GM12892 (cell line): Measurements from ENCODE around the gene SLC39A10.

Source experiments
- DNase-seq: peaks from one replicate; pipeline ENCODE4 v3.0.0; 2011; ENCODE audit not compliant: insufficient read length
- FAIRE-seq: peaks from 2 replicates; lab custom pipeline; 2011; peaks lifted over from hg19 to GRCh38; lab: Jason Lieb, UNC
- POLR2A ChIP-seq: IDR thresholded peaks from 2 replicates; pipeline ENCODE4 v1.6.1; 2011; ENCODE audit warnings: low read depth, low read length, control low read depth
- POLR2AphosphoS5 ChIP-seq: IDR thresholded peaks from 2 replicates; pipeline ENCODE4 v1.6.1; 2011; ENCODE audit warnings: low read depth, low read length, control low read depth
- TAF1 ChIP-seq: IDR thresholded peaks from 2 replicates; pipeline ENCODE4 v1.6.1; 2011; ENCODE audit warnings: low read depth, mild to moderate bottlenecking, control low read depth, low read length, borderline replicate concordance

The SLC39A10 gene

GRCh38 chr2:195716466-195716865 is 59.4 kb downstream of the SLC39A10 start:
- DNase-seq (no peak), FAIRE-seq (no peak)
- TF ChIP-seq POLR2AphosphoS5 (no peak), POLR2A (no peak), TAF1 (no peak)

DNA sequence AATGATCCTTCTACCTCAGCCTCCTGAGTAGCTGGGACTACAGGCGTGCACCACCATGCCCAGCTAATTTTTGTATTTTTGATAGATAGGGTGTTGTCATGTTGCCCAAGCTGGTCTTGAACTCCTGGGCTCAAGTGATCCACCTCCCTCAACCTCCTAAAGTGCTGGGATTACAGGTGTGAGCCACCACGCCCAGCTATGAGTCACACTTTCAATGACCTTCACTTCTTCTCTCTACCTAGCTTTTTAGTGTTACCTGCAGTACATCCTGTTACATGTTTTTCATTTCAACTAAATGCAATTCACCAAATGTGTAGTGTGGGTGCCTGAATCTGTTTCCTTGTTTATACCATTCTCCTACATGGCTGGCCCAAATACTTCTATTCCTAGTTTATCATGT is 64.0 kb downstream of the SLC39A10 start:
- DNase-seq (no peak), FAIRE-seq (no peak)
- TF ChIP-seq POLR2A: no peak
- no peak for TF ChIP-seq TAF1
- no peak for TF ChIP-seq POLR2AphosphoS5

DNA sequence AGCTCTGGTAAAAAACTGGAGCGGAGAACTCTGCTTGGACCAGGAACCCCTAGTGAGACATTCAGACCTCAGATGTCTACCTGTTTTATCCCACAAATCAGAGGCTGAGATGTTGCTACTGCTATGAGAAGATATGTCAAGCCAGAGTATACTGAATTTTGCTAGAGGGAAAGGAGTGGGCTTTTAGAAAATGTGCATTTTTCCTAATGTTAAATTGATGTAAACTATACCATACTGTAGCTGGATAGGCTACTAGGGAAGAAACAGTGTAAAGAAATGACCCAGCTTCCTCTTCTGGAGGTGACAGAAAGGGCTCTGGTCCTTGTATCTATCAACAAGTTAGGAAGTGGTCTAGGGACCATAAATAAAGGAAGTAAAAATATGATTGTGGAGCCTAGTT is 65.0 kb downstream of the SLC39A10 start:
- no peak for DNase-seq
- TF ChIP-seq POLR2AphosphoS5 (no peak), POLR2A (no peak), TAF1 (no peak)
- no peak for FAIRE-seq

- TF ChIP-seq POLR2AphosphoS5: no peak
- TF ChIP-seq POLR2A: no peak
- no peak for TF ChIP-seq TAF1
- DNase-seq: no peak
- FAIRE-seq: no peak
These were observed 70.1 kb downstream of the SLC39A10 start for GRCh38 chr2:195727106-195727505.

DNA sequence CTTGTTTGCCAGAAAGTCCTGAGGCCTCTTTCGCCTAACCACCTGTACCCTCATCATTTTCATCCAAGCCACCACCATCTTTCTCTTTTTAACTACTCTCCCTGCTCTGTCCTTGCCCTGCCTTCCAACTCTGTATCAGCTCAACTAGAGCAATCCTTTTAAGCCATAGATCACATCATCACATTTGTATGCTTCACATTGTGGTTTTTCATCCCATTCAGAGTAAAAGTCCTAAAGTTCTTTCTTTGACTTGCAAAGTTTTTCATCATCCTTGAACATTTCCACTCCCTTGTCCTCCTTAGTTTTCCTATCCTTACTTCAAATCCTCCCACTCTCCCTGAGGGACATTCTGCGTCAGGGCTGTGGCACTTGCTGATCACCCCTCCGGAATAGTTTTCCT is 73.9 kb downstream of the SLC39A10 start:
- FAIRE-seq (no peak), DNase-seq (no peak)
- TF ChIP-seq POLR2AphosphoS5 (no peak), POLR2A (no peak), TAF1 (no peak)

DNA sequence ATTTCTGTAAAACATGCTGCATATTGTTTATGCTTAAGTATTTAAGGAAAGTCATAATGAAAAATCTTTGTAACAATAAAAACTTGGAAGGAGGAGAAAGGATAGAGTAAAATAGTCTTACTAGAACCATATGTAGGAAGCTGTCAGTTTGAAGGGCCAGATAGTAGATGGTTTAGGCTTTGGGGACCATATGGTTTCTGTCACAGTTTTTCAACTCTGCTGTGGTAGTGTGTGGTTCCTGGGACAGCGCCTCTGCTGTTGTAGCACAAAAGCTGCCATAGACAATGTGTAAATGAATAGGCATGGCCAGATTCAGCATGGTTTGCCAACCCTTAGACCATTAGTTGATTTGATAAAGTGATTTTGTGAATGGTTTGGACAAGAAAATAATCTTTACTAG is 75.5 kb downstream of the SLC39A10 start:
- no peak for TF ChIP-seq TAF1
- no peak for TF ChIP-seq POLR2A
- no peak for TF ChIP-seq POLR2AphosphoS5
- FAIRE-seq (no peak), DNase-seq (no peak)

DNA sequence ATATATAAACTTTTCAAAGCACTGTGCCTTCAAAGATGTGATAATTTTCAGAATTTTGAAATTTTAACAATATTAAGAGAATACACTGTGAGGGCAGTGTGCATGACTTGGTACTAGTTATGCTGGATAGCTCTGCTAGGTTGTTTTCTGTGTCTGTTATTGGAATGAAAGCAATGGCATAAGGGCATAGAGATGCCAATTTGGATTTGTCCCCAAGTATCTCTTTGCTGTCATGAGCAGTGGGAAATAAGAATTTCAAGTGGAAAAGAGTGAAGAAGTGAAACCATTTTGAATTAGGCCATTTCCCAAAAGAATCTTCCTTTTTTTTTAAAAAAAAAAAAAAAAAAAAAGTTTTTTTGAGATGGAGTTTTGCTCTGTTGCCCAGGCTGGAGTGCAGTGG is 76.8 kb downstream of the SLC39A10 start:
- TF ChIP-seq TAF1: no peak
- no peak for TF ChIP-seq POLR2AphosphoS5
- no peak for TF ChIP-seq POLR2A
- FAIRE-seq (no peak), DNase-seq (no peak)

- no peak for DNase-seq
- FAIRE-seq: no peak
- TF ChIP-seq POLR2A (no peak), TAF1 (no peak), POLR2AphosphoS5 (no peak)
These were observed 77.4 kb downstream of the SLC39A10 start for GRCh38 chr2:195734395-195734794.

DNA sequence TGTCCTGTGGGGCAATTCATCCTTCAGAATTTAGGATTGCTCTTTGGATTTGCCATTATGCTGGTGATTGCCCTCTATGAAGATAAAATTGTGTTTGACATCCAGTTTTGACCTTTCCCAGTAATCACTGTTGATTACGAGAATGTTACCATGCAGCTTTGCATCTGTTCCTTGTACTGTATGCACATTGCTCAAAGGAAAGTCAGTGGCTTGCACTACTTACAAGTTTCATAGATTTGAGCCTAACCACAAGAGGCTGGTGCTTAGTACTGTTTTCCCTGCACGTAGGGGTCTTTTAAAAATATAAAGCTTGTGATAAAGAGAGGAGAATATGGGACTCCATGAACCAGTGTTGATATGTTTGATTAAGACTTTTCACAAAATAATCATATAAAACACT is 77.9 kb downstream of the SLC39A10 start:
- no peak for FAIRE-seq
- no peak for DNase-seq
- TF ChIP-seq TAF1 (no peak), POLR2AphosphoS5 (no peak), POLR2A (no peak)

DNA sequence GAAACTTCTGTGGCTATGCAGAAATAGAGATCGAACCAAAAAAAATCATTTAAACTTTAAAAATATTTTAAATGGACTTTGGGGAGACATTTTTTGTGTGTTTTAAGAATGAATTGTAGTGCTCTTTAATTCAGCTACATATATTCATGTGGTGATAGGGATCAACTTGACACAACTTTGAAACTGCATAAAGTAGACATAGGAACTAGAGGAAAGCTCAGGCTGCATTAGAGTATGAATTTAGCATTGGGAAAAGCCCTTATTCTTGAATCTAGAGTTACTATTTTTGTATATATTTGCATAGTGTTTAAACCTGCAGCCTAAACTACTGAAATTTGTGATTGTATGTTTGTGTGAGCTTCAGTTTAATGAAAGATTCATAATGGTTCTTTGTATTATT is 78.3 kb downstream of the SLC39A10 start:
- TF ChIP-seq TAF1: no peak
- no peak for TF ChIP-seq POLR2AphosphoS5
- TF ChIP-seq POLR2A: no peak
- FAIRE-seq (no peak), DNase-seq (no peak)

DNA sequence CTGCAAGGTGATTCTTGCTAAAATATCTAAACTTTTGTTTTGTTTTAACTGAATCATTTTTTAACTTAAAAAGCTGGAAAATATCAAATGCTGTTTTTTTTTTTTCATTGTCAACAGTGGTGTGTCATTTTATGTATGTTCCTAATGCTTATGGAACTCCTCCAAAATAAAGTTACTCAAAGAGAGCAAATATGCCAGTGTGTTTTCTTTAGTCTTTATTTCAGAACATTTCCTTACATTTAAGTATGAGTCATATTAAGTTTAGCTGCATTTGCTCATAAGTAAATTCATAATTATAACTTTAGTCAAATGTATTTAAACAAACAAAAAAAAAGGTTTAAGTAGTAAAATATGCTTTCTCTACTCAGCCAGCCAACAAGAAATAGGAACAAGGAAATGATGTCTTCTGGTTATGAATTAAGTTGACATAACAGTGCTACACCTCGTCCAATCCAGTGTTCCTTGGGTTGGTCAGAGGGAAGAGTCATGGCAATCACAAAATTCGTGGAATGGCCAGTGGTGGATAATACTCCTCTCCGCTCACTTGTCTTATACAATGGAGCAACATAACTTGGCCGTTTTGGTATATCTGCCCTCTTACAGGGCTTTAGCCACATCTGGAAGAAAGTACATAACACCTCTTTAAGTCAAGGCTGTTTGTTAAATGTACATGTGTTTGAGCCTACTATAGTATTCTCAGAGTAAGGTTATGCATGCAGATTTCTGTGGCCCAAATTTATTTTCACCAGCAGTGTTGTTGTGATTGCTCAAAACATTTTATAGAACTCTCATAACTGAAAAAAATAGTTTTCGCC is 80.7 kb downstream of the SLC39A10 start:
- no peak for DNase-seq
- no peak for FAIRE-seq
- no peak for TF ChIP-seq POLR2AphosphoS5
- TF ChIP-seq POLR2A: no peak
- no peak for TF ChIP-seq TAF1

DNA sequence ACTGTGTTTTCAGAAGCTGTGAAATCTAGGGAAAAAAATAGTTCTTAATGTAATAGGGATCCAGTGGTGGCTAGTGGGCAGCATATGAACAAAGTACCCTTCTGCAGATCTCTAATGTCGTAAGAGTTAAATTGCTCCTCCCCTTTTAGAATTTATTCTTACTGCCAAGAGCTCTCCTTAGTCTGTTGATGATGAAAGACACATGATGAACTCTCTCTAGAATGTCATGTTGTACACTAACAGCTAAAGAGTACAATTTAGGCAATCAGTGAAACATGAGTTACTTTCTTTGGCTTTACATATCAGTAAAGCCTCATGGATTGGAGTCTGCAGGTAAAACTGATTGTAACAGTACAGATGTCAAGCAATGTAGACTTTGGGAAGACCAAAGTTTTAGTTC is 84.2 kb downstream of the SLC39A10 start:
- FAIRE-seq (no peak), DNase-seq (no peak)
- no peak for TF ChIP-seq TAF1
- no peak for TF ChIP-seq POLR2AphosphoS5
- no peak for TF ChIP-seq POLR2A
